ENCODE measurements around the gene IGFBP2.

Gene IGFBP2

GRCh38 chr2:216616083-216616678, 17.0 kb upstream of the IGFBP2 start:
- DNase-seq = no peak

- no peak for DNase-seq
These were observed 15.9 kb upstream of the IGFBP2 start for GRCh38 chr2:216617159-216617815.

- DNase-seq = no peak
These were observed 14.4 kb upstream of the IGFBP2 start for GRCh38 chr2:216618785-216619184.

- DNase-seq = no peak
These were observed 13.5 kb upstream of the IGFBP2 start for GRCh38 chr2:216619411-216620393.

GRCh38 chr2:216620786-216621185, 12.4 kb upstream of the IGFBP2 start:
- no peak for DNase-seq

GRCh38 chr2:216621292-216621691, 11.9 kb upstream of the IGFBP2 start:
- DNase-seq = no peak

- no peak for DNase-seq
These were observed 10.7 kb upstream of the IGFBP2 start for GRCh38 chr2:216622526-216622925.

- no peak for DNase-seq
These were observed 9.0 kb upstream of the IGFBP2 start for GRCh38 chr2:216624251-216624650.

- no peak for DNase-seq
These were observed 6.9 kb upstream of the IGFBP2 start for GRCh38 chr2:216626168-216626874.

- no peak for DNase-seq
These were observed 6.4 kb upstream of the IGFBP2 start for GRCh38 chr2:216626875-216627245.

GRCh38 chr2:216629784-216630183, 3.4 kb upstream of the IGFBP2 start:
- no peak for DNase-seq

GRCh38 chr2:216632346-216632951, 771 bp upstream of the IGFBP2 start:
- DNase-seq = no peak

- no peak for DNase-seq
These were observed 573 bp downstream of the IGFBP2 start for GRCh38 chr2:216633616-216634369.

GRCh38 chr2:216634370-216635148, 1.3 kb downstream of the IGFBP2 start:
- no peak for DNase-seq

GRCh38 chr2:216635171-216635570, 2.0 kb downstream of the IGFBP2 start:
- DNase-seq = no peak

GRCh38 chr2:216635701-216636550, 2.7 kb downstream of the IGFBP2 start:
- no peak for DNase-seq

- DNase-seq = no peak
These were observed 3.6 kb downstream of the IGFBP2 start for GRCh38 chr2:216636551-216637450.

GRCh38 chr2:216637472-216637871, 4.3 kb downstream of the IGFBP2 start:
- no peak for DNase-seq
